Endothelial cell of umbilical vein (primary cell): Measurements from ENCODE around the gene COL4A2. TPM values are rescaled to one million over a fixed set of nuclear protein-coding genes. Genes with fewer than 3 reads are reported as not detected.

Source experiments
- BruUV-seq: library from RNA; stranded (reverse); fragments of 400-500 nt; replicated peaks from 2 replicates; lab custom pipeline; 2021; lab: Mats Ljungman, UMichigan
- CTCF ChIA-PET: fragments of 300-600, 350-600 bp; sonication (Branson Sonifier 250); formaldehyde crosslinking; loops from one replicate; lab custom pipeline; 2021; ENCODE audit warnings: antibody characterized with exemption, inconsistent platforms; lab: Charles Lee
- POLR2A ChIA-PET: fragments of 300-600, 350-600 bp; sonication (Branson Sonifier 250); formaldehyde crosslinking; loops from one replicate; lab custom pipeline; 2021; ENCODE audit warnings: antibody characterized with exemption, inconsistent platforms; lab: Charles Lee
- DNase-seq: peaks from one replicate; pipeline ENCODE4 v3.0.0-alpha.2; 2011; ENCODE audit warnings: low read depth, low spot score
- FAIRE-seq: peaks from 2 replicates; lab custom pipeline; 2011; peaks lifted over from hg19 to GRCh38; lab: Jason Lieb, UNC
- H2AFZ ChIP-seq: 2 replicates; pipeline ENCODE4 v1.6.0; 2012; ENCODE audit warnings: low read depth, low read length, control low read depth, inconsistent platforms
- H3K27ac ChIP-seq: 2 replicates; pipeline ENCODE4 v1.5.1; 2011; ENCODE audit warnings: low read depth, mild to moderate bottlenecking, control low read depth, low read length, moderate library complexity; ENCODE audit not compliant: insufficient read depth
- H3K27me3 ChIP-seq, 2 experiments: 2 replicates each; pipeline versions ENCODE4 v1.6.0 to v1.6.1; 2011; ENCODE audit warnings: low read length in 2 of 2, mixed read lengths in 1 of 2; ENCODE audit not compliant: control insufficient read depth in 2 of 2, insufficient read depth in 2 of 2
- H3K36me3 ChIP-seq, 2 experiments: 2 replicates in 1 of 2; 3 replicates in 1 of 2; pipeline ENCODE4 v1.5.1; 2011; ENCODE audit warnings: low read length in 2 of 2, mild to moderate bottlenecking in 1 of 2, moderate library complexity in 1 of 2; ENCODE audit not compliant: control insufficient read depth in 2 of 2, insufficient read depth in 2 of 2; ENCODE audit errors: extremely low read depth in 1 of 2
- H3K4me1 ChIP-seq: 3 replicates; pipeline ENCODE4 v1.5.1; 2011; ENCODE audit warnings: mild to moderate bottlenecking, low read length; ENCODE audit not compliant: control insufficient read depth, insufficient read depth; ENCODE audit errors: extremely low read depth
- H3K4me2 ChIP-seq: 2 replicates; pipeline ENCODE4 v1.6.1; 2011; ENCODE audit warnings: low read length, control low read depth, mixed read lengths; ENCODE audit not compliant: insufficient read depth
- H3K4me3 ChIP-seq, 3 experiments: fragments of 200-600 bp in 1 of 3; sonication (generic), shearing (Covaris generic) in 1 of 3; replicated peaks in 1 of 3; 2 replicates each; pipeline ENCODE4 v1.5.1; 2011 to 2016; ENCODE audit warnings: control low read depth in 3 of 3, low read length in 3 of 3, mild to moderate bottlenecking in 2 of 3, inconsistent platforms in 1 of 3, low read depth in 1 of 3, moderate library complexity in 1 of 3; ENCODE audit not compliant: insufficient read depth in 1 of 3
- H3K79me2 ChIP-seq: 2 replicates; pipeline ENCODE4 v1.6.0; 2012; ENCODE audit warnings: low read length, inconsistent platforms; ENCODE audit not compliant: control insufficient read depth, insufficient read depth
- H3K9ac ChIP-seq: replicated peaks from 2 replicates; pipeline ENCODE3; 2011; ENCODE audit warnings: low read length, control low read depth; ENCODE audit not compliant: insufficient read depth; ENCODE audit errors: extremely low read depth
- H3K9me1 ChIP-seq: replicated peaks from 3 replicates; pipeline ENCODE4 v1.6.0; 2011; ENCODE audit warnings: mild to moderate bottlenecking, low read length; ENCODE audit not compliant: control insufficient read depth, insufficient read depth; ENCODE audit errors: extremely low read depth
- H3K9me3 ChIP-seq: replicated peaks from 2 replicates; pipeline ENCODE4 v1.5.1; 2012; ENCODE audit warnings: low read length, inconsistent platforms; ENCODE audit not compliant: control insufficient read depth, insufficient read depth
- H4K20me1 ChIP-seq: replicated peaks from 2 replicates; pipeline ENCODE3; 2011; ENCODE audit warnings: mild to moderate bottlenecking, low read length; ENCODE audit not compliant: control insufficient read depth, insufficient read depth; ENCODE audit errors: extremely low read depth
- CTCF ChIP-seq, 2 donors: IDR thresholded peaks; 1 replicate in 1 of 2; 2 replicates in 1 of 2; pipeline ENCODE4 v1.5.1; 2011; ENCODE audit warnings: low read length in 2 of 2, mild to moderate bottlenecking in 2 of 2, moderate library complexity in 2 of 2, control low read depth in 1 of 2, inconsistent platforms in 1 of 2, low read depth in 1 of 2; ENCODE audit not compliant: insufficient read depth in 1 of 2; ENCODE audit errors: extremely low read depth in 1 of 2
- EZH2 ChIP-seq: IDR thresholded peaks from 2 replicates; pipeline ENCODE4 v1.6.1; 2012; ENCODE audit warnings: borderline replicate concordance, low read depth, mild to moderate bottlenecking, moderate library complexity, low read length, inconsistent platforms; ENCODE audit not compliant: severe bottlenecking
- FOS ChIP-seq: IDR thresholded peaks from 2 replicates; pipeline ENCODE4 v1.6.1; 2011; ENCODE audit warnings: mild to moderate bottlenecking, low read length, moderate library complexity, borderline replicate concordance; ENCODE audit not compliant: insufficient read depth
- GATA2 ChIP-seq: IDR thresholded peaks from 2 replicates; pipeline ENCODE4 v1.7.0; 2011; ENCODE audit warnings: low read depth, mild to moderate bottlenecking, moderate library complexity, mixed read lengths, low read length; ENCODE audit not compliant: insufficient read length, insufficient read depth
- JUN ChIP-seq: IDR thresholded peaks from 2 replicates; pipeline ENCODE4 v1.6.1; 2011; ENCODE audit warnings: borderline replicate concordance, low read depth; ENCODE audit not compliant: insufficient read length, insufficient read depth
- MAX ChIP-seq: IDR thresholded peaks from 2 replicates; pipeline ENCODE4 v1.6.1; 2011; ENCODE audit not compliant: insufficient read depth, insufficient read length
- MYC ChIP-seq: IDR thresholded peaks from one replicate; pipeline ENCODE4 v1.6.1; 2011; ENCODE audit warnings: mild to moderate bottlenecking, low read depth, low read length
- POLR2A ChIP-seq: IDR thresholded peaks from 2 replicates; pipeline ENCODE4 v1.6.1; 2012; ENCODE audit warnings: low read depth, mild to moderate bottlenecking, control low read depth, low read length
- POLR2AphosphoS5 ChIP-seq: IDR thresholded peaks from 2 replicates; pipeline ENCODE4 v1.6.1; 2012; ENCODE audit warnings: low read depth, mild to moderate bottlenecking, control low read depth, low read length, moderate library complexity; ENCODE audit not compliant: insufficient read depth
- dilution Hi-C: fragments of 300-500 bp; cut with MboI; formaldehyde crosslinking; loops from one replicate; pipeline ENCODE4 v1.15.0; 2019; ENCODE audit warnings: low sequenced_read_pairs; ENCODE audit not compliant: extremely low pct_ligation_motif_present
- intact Hi-C: fragments of 100-400 bp; cut with micrococcal nuclease; formaldehyde crosslinking; loops from one replicate; pipeline ENCODE4 v1.10.0; 2022
- polyA plus RNA-seq, 4 experiments: library from polyadenylated mRNA; depleted of rRNA in 3 of 4; stranded (reverse) in 3 of 4; unstranded in 1 of 4; fragments of >200 nt; gene quantifications; 2 replicates each; pipeline versions ENCODE4 v1.2.1 to v1.2.3, GENCODE V29; 2011 to 2012; ENCODE audit warnings: missing spikeins in 1 of 4
- total RNA-seq: library from RNA; stranded (reverse); gene quantifications from 2 replicates; pipeline ENCODE4 v1.2.3, GENCODE V29; 2021

COL4A2 gene
- total and polyA plus RNA-seq, 2 donors (not counting 3 experiments of a cell fraction or from before 2014, with no cell fraction given), result 792 to 940 TPM

- DNase-seq (no peak), FAIRE-seq (no peak)
- Histone ChIP-seq H2AFZ (no peak overlapping the region), H3K4me1 (peaks cover 4% of the 10 kb centered on the region), H3K4me2 (no peak overlapping the region), H3K9ac (no peak overlapping the region), H3K27ac (no peak overlapping the region), H3K4me3 (no peak overlapping the region), H3K36me3 (peaks cover 31 to 57% of the 10 kb centered on the region in 2 experiments), H4K20me1 (no peaks in the 10 kb centered on the region), H3K79me2 (no peaks in the 10 kb centered on the region), H3K27me3 (no peaks in the 10 kb centered on the region), H3K9me1 (no peaks in the 10 kb centered on the region), H3K9me3 (no peaks in the 10 kb centered on the region)
- CTCF ChIA-PET, result no interaction called here
- no peak for TF ChIP-seq POLR2AphosphoS5
- no peak for TF ChIP-seq EZH2
- TF ChIP-seq MYC, result no peak
- no peak for TF ChIP-seq GATA2
- TF ChIP-seq MAX, result no peak
- no peak for TF ChIP-seq CTCF (IDR thresholded peaks at IDR 0.05; ENCODE audit: extremely low read depth in 1 of 2, insufficient read depth in 1 of 2, low read depth in 1 of 2, low read length in 2 of 2)
- TF ChIP-seq JUN, result no peak
- TF ChIP-seq FOS, result no peak
- no peak for TF ChIP-seq POLR2A
- dilution Hi-C loops (no loop called here), intact Hi-C loops (no loop called here)
- POLR2A ChIA-PET, result no interaction called here
- BruUV-seq, result no TSS peak
Observed at GRCh38 chr13:110496281-110496680, 189.2 kb downstream of the COL4A2 start.
